ENCODE results near the gene DLG1.

- TF ChIP-seq CTCF (IDR thresholded peaks at IDR 0.05; ENCODE audit: poor library complexity, severe bottlenecking) (no peak), SMC3 (conservative IDR thresholded peaks at IDR 0.05; ENCODE audit: poor library complexity) (no peak), TAF1 (IDR thresholded peaks at IDR 0.05; ENCODE audit: low read depth) (no peak), EP300 (conservative IDR thresholded peaks at IDR 0.05; ENCODE audit: poor library complexity, severe bottlenecking) (no peak), EZH2 (IDR thresholded peaks at IDR 0.05; ENCODE audit: borderline replicate concordance, insufficient read depth, low read length, poor library complexity, severe bottlenecking) (no peak), REST (IDR thresholded peaks at IDR 0.05; ENCODE audit: borderline replicate concordance) (no peak)
Observed at GRCh38 chr3:197339841-197340520, 41.6 kb upstream of the DLG1 start.

Measured in neural cell (in vitro differentiated cells).